HG03039 (cell line): ENCODE data around the gene AACS.
"Not testable (repeated sequence)": the region's sequence is repeated elsewhere in the genome, so short reads cannot be mapped to it uniquely, and the experiment has no call there.

ENCODE experiments used
- ATAC-seq: cut with Tn5 transposase; IDR thresholded peaks from one replicate; pipeline ENCODE4 v1.9.1; 2021; ENCODE audit warnings: mild to moderate bottlenecking, moderate library complexity; ENCODE audit not compliant: unreplicated experiment

AACS gene

DNA sequence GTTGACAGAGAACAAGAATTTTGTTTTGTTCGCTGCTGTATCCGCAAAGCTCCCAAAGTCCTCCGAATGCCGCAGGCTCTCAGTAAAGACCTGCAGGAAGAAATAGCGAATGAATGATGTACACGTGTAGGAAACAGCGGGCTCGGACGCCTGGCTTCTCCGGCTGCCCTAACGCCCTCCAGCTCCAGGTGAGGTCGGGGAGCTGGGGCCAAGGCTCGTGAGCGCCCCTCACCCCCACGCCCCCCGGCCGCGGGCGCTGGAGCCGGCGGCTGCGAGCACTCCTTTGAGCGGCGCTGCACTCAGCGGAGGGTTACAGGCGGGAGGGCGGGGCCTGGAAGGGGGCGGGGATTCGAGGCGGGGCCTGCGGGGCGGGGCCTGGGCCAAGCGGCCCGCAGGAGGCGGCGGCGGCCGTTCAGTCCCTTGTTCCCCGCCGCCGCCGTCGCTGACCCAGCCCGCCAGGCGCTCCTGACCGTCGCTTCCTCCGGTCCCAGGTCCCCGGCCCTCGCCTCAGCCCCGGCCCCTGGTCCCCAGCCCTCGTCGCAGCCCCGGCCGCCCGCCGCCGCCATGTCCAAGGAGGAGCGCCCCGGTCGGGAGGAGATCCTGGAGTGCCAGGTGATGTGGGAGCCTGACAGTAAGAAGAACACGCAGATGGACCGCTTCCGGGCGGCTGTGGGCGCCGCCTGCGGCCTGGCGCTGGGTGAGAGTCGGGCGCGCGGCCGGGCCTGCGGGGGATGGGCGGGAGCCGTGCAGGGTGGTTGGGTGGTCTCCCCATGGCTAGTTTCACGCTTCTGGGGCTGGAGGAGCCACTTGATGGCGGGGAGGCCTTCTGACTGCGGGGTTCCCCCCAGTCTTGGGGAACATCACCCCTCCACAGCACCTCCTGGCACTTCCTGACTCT is at the start of gene AACS:
AACS (plus strand) TSS at position 415 of the 898 bp plus-strand sequence; CDS start at position 565, 150 bp downstream.
- peak; percentile 86 for ATAC-seq

GRCh38 chr12:125015680-125016310 is 49.4 kb upstream of the AACS start:
- no peak for ATAC-seq

DNA sequence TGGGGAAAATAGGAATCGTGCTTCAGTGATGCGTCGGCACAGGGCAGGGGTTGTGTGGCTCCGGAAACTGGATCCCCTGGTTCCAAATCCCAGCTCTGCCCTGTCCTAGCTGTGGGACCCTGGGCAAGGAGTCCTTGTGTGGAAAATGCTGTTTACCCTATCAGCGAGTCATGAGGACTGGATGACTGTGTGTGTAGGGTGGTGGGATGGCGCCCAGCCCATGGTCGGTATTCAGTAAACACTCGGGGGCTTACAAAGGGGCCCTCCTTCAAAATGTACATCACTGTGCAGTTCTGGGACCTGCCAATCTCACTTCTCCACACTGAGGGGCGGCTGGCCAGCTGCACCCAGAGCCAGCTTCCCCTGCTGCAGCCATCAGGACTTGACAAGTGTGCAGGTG is 47.4 kb upstream of the AACS start:
- no peak for ATAC-seq

DNA sequence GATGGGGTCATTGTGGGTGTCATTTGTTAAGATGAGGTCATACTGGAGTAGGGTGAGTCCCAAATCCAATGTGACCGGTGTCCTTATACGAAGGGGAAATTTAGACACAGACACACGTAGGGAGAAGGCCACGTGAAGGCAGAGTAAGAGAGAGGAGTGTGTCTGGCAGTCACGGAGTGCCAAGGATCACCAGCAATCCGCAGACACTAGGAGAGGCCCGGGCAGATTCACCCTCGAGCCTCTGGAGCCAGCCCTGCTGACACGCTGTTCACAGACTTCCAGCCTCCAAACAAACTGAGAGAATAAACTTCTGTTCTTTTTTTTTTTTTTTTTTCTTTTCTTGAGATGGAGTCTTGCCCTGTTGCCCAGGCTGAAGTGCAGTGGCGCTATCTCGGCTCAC is 46.9 kb upstream of the AACS start:
- no peak for ATAC-seq

DNA sequence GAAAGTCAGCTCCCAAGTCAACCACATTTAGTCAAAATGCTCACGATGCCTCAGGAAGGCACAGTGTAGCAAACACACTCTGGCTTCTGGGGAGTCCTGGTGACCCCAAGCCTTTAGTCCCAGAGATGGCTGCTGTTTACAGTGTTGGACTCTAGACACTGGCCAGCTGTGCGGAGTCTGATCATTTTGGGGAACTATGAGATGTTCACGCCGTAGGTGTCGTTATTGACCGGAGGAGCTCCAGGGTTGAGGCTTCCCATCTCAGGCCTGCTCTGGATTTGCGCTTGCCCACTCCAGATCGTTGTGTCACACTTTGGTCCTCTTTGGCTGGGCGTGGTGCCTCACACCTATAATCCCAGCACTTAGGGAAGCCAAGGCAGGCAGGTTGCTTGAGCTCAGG is 44.1 kb upstream of the AACS start:
- no peak for ATAC-seq

DNA sequence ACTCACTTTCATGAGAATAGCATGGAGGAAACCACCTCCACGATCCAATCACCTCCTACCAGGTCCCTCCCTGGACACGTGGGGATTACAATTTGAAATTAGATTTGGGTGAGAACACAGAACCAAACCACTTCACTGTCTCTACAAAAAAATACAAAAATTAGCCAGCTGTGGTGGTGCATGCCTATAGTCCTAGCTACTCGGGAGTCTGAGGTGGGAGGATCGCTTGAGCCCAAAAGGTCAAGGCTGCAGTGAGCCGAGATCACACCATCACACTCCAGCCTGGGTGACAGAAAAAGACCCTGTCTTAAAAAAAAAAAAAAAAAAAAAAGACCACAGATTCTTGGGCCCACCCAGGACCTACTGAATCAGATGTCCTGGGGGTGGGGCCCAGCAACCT is 43.5 kb upstream of the AACS start:
- no peak for ATAC-seq

DNA sequence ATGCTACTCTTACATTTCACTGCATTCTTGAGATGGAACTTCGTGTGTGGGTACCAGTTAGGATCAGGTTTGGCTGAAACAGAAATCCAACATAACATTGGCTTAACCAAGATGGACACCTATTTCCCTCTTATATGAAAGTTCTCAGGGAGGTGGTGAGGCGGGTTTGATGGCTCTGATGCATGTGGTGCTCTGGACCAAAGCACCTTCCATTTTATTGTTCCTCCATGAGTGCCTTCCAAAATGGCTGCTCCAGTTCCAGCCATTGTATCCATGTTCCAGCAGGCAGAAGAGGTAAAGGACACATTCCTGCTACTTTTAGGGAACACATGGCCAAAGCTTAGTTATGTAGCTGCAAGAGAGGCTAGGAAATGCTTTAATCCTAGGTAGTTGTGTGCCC is 42.2 kb upstream of the AACS start:
- no peak for ATAC-seq

DNA sequence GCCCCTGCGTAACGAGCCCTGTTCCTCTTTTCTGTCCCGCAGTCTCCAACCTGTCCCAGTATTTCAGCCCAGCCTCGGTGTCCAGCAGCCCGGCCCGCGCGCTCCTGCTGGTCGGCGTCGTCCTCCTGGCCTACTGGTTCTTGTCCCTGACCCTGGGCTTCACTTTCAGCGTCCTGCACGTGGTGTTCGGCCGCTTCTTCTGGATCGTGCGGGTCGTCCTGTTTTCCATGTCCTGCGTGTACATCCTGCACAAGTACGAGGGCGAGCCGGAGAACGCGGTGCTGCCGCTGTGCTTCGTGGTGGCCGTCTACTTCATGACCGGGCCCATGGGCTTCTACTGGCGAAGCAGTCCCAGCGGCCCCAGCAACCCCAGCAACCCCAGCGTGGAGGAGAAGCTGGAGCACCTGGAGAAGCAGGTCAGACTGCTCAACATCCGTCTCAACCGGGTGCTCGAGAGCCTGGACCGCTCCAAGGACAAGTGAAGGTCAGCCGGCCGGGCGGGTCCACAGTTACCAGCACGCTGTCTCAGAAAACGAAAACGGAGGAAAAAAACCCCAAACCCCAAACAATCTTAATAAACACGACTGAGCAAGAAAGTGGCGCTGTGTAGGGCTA is 40.2 kb upstream of the AACS start:
- ATAC-seq: no peak

GRCh38 chr12:125025606-125026235 is 39.5 kb upstream of the AACS start:
- no peak for ATAC-seq

GRCh38 chr12:125028106-125028505 is 37.1 kb upstream of the AACS start:
- no peak for ATAC-seq

DNA sequence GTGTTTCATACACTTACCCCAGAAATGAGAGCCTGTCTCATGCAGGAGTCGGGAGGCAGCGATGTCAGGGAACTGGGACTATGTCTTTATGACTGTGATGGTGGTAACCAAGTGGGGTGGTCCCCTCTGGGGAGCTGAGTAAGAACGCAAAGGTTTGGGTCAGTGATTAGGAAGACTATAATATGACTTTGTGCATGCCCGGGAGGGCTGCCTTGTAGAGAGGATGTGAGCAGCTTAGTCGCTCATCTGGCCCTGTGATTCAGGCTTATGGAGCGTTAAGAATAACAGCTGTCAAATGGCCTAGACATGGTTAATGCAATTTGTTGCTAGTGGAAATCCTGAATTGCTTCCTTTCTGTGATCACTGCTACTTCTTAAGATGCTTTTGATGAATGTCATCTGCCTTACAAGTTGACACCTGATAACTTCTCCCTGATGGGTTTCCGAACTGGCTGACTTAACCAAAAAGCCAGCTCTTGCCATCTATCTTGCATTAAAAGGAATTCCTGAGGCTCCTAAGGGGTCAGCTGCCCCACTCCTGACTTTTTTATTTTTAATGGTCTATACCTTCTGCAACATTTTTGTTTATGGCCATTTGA is 35.4 kb upstream of the AACS start:
- no peak for ATAC-seq

GRCh38 chr12:125031471-125031870 is 33.8 kb upstream of the AACS start:
- not testable (repeated sequence) for ATAC-seq

DNA sequence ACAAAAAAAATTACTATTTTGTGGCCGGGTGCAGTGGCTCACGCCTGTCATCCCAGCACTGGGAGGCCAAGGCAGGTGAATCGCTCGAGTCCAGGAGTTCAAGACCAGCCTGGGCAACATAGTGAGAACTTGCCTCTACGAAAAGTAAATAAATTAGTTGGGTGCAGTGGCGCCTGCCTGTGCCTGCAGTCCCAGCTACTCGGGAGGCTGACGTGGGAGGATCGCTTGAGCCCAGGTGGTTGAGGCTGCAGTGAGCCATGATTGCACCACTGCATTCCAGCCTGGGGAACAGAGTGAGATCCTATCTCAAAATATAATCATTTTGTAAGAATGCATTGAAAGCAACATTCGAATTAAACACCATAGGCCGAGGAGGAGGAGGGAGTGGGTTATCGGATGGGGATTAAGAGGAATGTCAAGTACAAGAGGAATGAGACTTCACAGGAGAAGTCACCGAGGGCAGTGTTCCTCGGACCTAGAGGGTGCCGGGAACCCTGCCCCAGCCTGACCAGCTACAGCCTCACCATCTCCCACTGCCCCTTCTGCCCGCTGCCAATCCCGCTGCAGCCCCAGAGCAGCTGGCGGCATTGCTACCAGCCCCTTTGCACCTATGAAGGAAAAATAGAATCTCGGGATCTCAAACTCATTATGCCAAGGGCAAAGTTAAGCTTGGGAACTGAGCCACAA is 32.6 kb upstream of the AACS start:
- no peak for ATAC-seq

GRCh38 chr12:125033288-125033687 is 31.9 kb upstream of the AACS start:
- no peak for ATAC-seq

DNA sequence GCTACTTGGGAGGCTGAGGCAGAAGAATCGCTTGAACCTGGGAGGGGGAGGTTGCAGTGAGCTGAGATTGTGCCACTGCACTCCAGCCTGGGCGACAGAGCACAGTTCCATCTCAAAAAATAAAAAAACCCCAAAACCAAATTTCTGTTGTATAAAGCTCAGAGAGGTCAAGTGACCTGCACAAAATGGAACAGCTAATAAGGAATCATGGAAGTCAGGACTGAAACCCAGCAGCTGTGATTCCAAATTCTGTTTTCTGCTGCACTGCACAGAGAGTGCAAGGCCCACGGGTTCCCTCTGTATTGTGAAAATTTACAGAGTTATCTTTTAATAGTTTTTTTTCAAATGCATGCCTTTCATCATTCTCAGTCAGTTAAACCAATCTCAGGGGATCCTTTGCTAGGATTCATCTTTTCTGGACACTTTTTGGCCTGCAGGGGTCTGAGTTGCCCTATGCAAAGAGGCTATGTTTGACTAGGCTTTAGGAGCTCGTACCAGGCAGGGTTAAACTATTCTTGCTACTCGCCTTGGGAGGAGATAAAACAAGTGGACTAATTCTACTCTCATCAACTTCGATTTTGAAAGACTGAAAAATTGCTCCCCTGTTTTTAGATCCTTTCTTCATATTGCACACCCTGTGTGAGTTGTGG is 26.1 kb upstream of the AACS start:
- no peak for ATAC-seq

GRCh38 chr12:125049093-125049458 is 16.2 kb upstream of the AACS start:
- no peak for ATAC-seq

GRCh38 chr12:125050446-125050845 is 14.8 kb upstream of the AACS start:
- no peak for ATAC-seq

DNA sequence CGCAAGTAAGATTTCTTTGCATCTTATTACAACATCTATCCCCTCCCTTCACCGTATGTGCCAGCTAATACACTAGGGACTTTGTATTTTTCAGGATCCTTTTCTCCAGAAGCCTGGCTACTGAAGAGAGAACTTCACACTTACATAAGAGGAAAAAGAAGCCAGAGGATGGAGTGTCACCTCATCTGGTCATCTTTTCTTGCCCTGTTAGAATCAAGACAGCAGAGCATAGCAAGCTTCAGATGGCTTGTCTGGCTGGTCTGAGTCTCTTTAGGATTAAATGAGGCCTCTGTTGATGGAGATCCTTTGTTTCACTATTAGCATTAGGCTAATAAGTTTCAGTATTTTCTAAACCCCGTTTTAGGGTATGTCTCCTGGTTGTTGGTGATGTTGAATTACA is 14.4 kb upstream of the AACS start:
- ATAC-seq: no peak

DNA sequence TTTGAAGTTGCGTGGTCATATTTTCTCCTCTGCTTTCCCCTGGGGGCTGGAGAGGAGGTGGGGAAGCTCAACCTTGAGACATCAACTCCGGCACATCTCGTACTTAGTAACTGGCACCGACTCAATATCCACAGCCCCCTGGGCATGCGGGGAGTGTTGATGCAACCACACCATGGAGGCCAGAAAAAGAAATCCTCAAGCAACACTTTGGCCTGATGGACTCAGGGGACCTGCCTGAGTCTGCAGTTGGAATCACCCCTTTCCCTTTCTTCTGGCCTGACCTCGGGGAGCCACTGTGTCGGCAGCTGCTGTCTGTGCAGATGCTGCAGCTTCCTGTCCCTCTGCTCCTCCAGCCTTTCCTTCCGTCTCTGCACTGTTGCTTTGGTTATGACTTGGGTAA is 11.4 kb upstream of the AACS start:
- ATAC-seq: no peak

GRCh38 chr12:125055591-125055990 is 9.6 kb upstream of the AACS start:
- ATAC-seq: no peak
